Stomach (tissue), 4 donors: ENCODE measurements around the gene MYOC.

ENCODE experiments used
- CTCF ChIP-seq, 7 experiments: fragments of 450-650 bp in 4 of 7; fragments of 200-600 bp in 3 of 7; sonication (generic) in 3 of 7; IDR thresholded peaks; one replicate each; pipeline ENCODE4 v1.5.1; 2016 to 2019; ENCODE audit warnings: antibody characterized with exemption in 7 of 7, control low read depth in 2 of 7, mild to moderate bottlenecking in 1 of 7
- POLR2A ChIP-seq, 4 donors: fragments of 450-650 bp; IDR thresholded peaks; one replicate each; pipeline ENCODE4 v1.6.1; 2016; ENCODE audit warnings: antibody characterized with exemption in 4 of 4, control low read depth in 2 of 4, mild to moderate bottlenecking in 1 of 4, moderate library complexity in 1 of 4

- peak in 5 of 7 experiments; percentile 59 to 71 (median 64) for TF ChIP-seq CTCF (IDR thresholded peaks at IDR 0.05)
- no peak for TF ChIP-seq POLR2A (IDR thresholded peaks at IDR 0.05)
Observed at GRCh38 chr1:171644805-171645483, 7.5 kb downstream of the MYOC start.
